K562 (cell line): ENCODE data around the gene PATL1. TPM values are rescaled to one million over a fixed set of nuclear protein-coding genes. Genes with fewer than 3 reads are reported as not detected.

Experiments
- ARID1B ChIP-seq: fragments of 450-650 bp; IDR thresholded peaks from 2 replicates; pipeline ENCODE4 v1.6.1; 2016; ENCODE audit warnings: antibody characterized with exemption, mild to moderate bottlenecking, inconsistent platforms
- BDP1 ChIP-seq: IDR thresholded peaks from 3 replicates; pipeline ENCODE4 v1.6.1; 2011; ENCODE audit not compliant: insufficient read length, insufficient read depth
- POLR2A ChIP-seq: fragments of 450-650 bp; conservative IDR thresholded peaks from 2 replicates; pipeline ENCODE4 v1.6.1; 2016
- SAFB ChIP-seq: fragments of 200-400 bp; formaldehyde crosslinking; IDR thresholded peaks from 2 replicates; pipeline ENCODE4 v1.6.1; 2017; ENCODE audit warnings: low read depth, low read length, borderline replicate concordance
- SP1 ChIP-seq: sonication (generic); formaldehyde crosslinking; IDR thresholded peaks from 2 replicates; pipeline ENCODE4 v1.8.1; 2022; ENCODE audit warnings: mild to moderate bottlenecking, missing genetic modification reagents
- polyA plus RNA-seq, 8 experiments: library from polyadenylated mRNA; depleted of rRNA in 4 of 8; stranded (reverse) in 5 of 8; unstranded in 3 of 8; fragments of >200 nt; fragmentation: Nextera tagmentation in 2 of 8; fragmentation: Illumina TruSeq in 1 of 8; extraction: Ambion mirVana in 2 of 8; extraction: Trizol in 1 of 8; gene quantifications; 2 replicates each; pipeline versions ENCODE4 v1.2.1 to v1.2.3, GENCODE V29; 2011 to 2014; ENCODE audit warnings: inconsistent platforms in 1 of 8, missing spikeins in 1 of 8
- total RNA-seq, 7 experiments: library from RNA; depleted of rRNA in 6 of 7; stranded (reverse); fragments of >200 nt in 6 of 7; fragmentation: Illumina TruSeq in 2 of 7; extraction: Trizol in 2 of 7; gene quantifications; 2 replicates each; pipeline versions ENCODE4 v1.2.1 to v1.2.3, GENCODE V29; 2011 to 2021; ENCODE audit warnings: low replicate concordance in 1 of 7
- TF ChIP-seq, protein P1 (sequence below), 2 experiments: fragments of 450-650 bp; formaldehyde crosslinking in 1 of 2; IDR thresholded peaks; 2 replicates each; pipeline versions ENCODE4 v1.4.0 to v1.6.1; 2014 to 2020; ENCODE audit warnings: mild to moderate bottlenecking in 2 of 2, borderline replicate concordance in 1 of 2, low read depth in 1 of 2
- TF ChIP-seq, protein P2 (sequence below), 2 experiments: fragments of 450-650 bp; conservative IDR thresholded peaks; 2 replicates each; pipeline ENCODE4 v1.6.1; 2017; ENCODE audit warnings: mild to moderate bottlenecking in 2 of 2, moderate library complexity in 2 of 2

The PATL1 gene
- total and polyA plus RNA-seq, 9 of the 15 experiments (the other 6 are each of a cell fraction or from before 2014, with no cell fraction given) = 3.2 to 48.0 (median 16.4) TPM

DNA sequence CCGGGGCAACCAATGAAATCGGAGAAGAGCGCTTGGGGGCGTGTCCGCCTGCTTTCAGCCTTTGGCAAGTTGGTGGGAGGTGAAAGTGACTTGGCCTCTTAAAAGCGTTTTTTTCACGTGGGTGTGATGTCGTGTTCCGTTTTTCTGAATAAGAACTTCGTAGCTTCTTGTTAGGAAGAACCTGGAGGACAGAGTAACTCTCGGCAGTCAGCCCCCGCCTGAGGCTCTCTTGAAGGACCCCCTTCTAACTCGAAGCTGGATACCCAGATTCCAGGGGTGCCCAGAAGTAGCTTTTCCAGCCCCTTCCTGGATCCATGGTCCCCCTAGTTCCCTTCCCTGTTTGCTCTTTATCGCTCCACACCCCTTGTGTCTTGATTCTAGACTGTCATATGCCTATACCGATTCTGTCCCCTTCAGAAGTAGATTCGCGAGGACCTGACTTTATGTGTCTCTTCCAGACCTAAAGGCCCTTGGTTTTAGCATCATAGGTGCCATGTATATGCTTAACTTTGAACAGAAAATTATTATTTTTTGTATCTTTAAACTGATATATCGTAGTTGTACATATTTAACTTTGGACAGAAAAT, 52.3 kb downstream of the PATL1 start (continued):
- TF ChIP-seq, protein P1, sequence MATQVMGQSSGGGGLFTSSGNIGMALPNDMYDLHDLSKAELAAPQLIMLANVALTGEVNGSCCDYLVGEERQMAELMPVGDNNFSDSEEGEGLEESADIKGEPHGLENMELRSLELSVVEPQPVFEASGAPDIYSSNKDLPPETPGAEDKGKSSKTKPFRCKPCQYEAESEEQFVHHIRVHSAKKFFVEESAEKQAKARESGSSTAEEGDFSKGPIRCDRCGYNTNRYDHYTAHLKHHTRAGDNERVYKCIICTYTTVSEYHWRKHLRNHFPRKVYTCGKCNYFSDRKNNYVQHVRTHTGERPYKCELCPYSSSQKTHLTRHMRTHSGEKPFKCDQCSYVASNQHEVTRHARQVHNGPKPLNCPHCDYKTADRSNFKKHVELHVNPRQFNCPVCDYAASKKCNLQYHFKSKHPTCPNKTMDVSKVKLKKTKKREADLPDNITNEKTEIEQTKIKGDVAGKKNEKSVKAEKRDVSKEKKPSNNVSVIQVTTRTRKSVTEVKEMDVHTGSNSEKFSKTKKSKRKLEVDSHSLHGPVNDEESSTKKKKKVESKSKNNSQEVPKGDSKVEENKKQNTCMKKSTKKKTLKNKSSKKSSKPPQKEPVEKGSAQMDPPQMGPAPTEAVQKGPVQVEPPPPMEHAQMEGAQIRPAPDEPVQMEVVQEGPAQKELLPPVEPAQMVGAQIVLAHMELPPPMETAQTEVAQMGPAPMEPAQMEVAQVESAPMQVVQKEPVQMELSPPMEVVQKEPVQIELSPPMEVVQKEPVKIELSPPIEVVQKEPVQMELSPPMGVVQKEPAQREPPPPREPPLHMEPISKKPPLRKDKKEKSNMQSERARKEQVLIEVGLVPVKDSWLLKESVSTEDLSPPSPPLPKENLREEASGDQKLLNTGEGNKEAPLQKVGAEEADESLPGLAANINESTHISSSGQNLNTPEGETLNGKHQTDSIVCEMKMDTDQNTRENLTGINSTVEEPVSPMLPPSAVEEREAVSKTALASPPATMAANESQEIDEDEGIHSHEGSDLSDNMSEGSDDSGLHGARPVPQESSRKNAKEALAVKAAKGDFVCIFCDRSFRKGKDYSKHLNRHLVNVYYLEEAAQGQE (IDR thresholded peaks at IDR 0.05; ENCODE audit: borderline replicate concordance) = no peak
- TF ChIP-seq, protein P1 (CRISPR knock-in tag; IDR thresholded peaks at IDR 0.05; ENCODE audit: low read depth) = no peak
- TF ChIP-seq SAFB = no peak
- TF ChIP-seq SP1 = 0 out of 2 replicates have a peak, but pooled peaks have one; percentile 74
- TF ChIP-seq BDP1 = no peak
- 0 out of 2 replicates have a peak, but pooled peaks have one; percentile 29 for TF ChIP-seq ARID1B
- TF ChIP-seq POLR2A = peak; percentile 78
- TF ChIP-seq, protein P2, sequence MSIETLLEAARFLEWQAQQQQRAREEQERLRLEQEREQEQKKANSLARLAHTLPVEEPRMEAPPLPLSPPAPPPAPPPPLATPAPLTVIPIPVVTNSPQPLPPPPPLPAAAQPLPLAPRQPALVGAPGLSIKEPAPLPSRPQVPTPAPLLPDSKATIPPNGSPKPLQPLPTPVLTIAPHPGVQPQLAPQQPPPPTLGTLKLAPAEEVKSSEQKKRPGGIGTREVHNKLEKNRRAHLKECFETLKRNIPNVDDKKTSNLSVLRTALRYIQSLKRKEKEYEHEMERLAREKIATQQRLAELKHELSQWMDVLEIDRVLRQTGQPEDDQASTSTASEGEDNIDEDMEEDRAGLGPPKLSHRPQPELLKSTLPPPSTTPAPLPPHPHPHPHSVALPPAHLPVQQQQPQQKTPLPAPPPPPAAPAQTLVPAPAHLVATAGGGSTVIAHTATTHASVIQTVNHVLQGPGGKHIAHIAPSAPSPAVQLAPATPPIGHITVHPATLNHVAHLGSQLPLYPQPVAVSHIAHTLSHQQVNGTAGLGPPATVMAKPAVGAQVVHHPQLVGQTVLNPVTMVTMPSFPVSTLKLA (conservative IDR thresholded peaks at IDR 0.05) = peak; percentile 47 to 79
